HG03520 (cell line): Measurements from ENCODE around the gene SHKBP1.
"Not testable (repeated sequence)": the region's sequence is repeated elsewhere in the genome, so short reads cannot be mapped to it uniquely, and the experiment has no call there.

ENCODE experiments used
- ATAC-seq: cut with Tn5 transposase; IDR thresholded peaks from one replicate; pipeline ENCODE4 v1.9.1; 2021; ENCODE audit warnings: mild to moderate bottlenecking, moderate library complexity; ENCODE audit not compliant: unreplicated experiment

The SHKBP1 gene

DNA sequence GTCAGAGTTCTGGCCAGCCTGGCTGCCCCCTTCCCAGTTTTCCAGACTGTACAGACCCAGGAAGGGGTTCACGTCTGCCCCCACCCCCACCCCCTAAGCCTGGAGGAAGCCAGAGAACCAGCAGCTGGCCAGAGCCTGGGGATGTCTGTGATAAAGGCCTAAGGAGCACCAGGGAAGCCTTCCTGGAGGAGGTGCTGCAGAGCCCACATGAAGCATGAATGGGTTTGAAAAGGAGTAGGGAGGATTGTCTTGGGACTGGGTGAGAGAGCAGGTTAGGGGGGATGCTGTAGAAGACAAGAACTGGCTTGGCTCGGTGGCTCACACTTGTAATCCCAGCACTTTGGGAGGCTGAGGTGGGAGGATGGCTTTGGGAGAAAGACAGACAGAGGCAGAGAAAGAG lies 5.8 kb downstream of the SHKBP1 start:
- ATAC-seq: no peak

DNA sequence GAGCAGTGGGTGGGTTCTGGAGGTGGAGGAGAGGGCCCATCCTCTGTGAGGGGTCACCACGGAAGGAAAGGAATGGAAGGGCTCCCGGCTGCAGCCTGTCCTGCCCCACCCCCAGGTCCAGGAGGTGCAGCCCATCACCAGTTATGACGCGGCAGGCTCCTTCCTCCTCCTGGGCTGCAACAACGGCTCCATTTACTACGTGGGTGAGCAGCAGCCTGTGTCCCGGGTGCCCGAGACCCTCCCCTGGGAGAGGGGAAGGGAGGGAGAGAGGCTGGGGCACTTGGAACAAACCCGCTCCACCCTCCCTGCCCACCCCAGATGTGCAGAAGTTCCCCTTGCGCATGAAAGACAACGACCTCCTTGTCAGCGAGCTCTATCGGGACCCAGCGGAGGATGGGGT lies 6.6 kb downstream of the SHKBP1 start:
- no peak for ATAC-seq

DNA sequence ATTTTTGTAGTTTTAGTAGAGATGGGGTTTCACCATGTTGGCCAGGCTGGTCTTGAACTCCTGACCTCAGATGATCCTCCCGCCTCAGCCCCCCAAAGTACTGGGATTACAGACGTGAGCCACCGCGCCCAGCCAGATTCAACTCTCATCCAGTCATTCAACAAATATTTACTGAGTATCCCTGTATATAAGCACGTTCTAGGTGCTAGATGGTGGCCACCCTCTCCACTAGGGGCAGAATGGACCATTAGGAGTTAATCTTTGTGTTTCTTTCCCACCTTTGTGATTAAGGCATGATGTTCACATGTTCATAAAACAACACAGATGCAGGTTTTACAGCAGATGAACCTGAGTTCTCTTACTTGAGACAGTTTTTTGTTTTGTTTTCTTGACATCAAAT lies 7.3 kb downstream of the SHKBP1 start:
- ATAC-seq: no peak

DNA sequence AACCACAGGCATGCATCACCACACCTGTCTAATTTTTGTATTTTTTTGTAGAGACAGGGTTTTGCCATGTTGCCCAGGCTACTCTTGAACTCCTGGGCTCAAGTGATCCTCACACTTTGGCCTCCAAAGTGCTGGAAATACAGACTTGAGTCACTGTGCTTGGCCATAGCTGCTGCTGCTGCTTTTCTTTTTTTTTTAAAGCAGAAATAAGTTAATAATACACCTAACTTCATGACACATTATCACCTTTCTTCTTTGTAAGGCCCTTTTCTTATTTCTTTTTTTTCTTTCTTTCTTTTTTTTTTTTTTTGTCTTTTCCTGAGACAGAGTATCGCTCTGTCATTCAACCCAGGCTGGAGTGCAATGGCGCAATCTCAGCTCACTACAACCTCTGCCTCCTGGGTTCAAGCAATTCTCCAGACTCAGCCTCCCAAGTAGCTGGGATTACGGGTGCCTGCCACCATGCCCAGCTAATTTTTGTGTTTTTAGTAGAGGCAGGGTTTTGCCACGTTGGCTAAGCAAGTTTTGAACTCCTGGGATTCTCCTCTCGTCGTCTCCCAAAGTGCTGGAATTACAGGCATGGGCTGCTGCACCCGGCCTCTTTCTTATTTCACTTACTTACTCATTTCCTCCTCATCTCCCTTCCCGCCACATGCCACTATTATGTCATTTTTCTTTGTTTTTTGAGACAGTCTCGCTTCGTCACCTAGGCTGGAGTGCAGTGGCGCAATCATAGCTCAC lies 8.7 kb downstream of the SHKBP1 start:
- no peak for ATAC-seq

DNA sequence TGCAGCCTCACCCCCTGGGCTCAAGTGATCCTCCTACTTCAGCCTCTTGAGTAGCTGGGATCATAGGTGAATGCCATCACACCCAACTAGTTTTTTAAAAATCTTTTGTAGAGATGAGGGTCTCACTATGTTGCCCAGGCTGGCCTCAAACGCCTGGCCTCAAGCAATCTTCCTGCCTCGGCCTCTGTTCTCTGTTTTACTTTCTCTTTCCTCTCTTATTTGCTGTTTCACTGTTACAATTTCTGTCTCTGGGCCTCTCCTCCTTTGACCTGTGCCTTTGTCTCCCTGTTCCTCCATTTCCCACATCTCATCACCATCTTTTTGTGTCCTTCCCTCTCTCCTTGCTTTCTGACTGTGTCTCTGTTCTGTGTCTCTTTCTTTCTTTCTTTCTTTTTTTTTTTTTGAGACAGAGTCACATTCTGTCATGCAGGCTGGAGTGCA lies 9.3 kb downstream of the SHKBP1 start:
- ATAC-seq: no peak

DNA sequence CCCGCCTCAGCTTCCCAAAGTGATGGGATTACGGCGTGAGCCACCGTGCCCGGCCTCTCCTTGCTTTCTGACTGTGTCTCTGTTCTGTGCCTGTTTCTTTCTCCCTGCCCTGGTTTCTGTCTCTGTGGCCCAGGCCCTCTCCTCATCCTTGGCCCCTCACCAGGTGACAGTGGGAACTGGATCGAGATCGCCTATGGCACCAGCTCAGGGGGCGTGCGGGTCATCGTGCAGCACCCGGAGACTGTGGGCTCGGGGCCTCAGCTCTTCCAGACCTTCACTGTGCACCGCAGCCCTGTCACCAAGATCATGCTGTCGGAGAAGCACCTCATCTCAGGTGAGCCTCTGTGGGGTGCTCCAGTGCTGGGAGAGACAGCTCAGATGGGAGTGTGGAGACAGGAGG lies 9.9 kb downstream of the SHKBP1 start:
- ATAC-seq: no peak

DNA sequence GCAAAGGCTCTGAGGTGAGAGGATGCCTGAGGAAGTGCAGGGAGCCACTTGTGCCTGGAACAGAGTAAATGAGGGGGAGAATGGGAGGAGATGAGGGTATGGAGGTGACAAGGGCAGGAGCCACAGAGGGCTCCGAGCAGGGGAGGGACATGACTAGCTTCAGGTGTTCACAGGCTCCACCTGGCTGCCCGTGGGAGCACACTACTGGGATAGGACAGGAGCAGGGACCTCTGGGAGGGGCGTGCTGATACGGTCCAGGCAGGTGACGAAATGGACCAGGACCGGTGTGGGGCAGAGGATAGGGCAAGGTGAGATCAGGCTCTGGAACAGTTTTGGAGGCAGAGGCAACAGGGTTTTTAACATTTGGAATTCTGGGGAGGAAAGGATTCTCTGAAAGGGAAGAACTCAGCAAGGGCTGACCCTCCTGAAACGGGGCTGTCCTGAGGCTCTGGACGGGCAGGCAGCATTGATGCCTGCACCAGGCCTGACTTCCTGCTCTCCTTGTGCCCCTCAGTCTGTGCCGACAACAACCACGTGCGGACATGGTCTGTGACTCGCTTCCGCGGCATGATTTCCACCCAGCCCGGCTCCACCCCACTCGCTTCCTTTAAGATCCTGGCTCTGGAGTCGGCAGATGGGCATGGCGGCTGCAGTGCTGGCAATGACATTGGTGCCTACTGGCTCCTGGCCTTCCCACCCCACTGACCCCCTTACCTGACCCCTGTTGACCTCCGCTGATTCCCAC lies 11.6 kb downstream of the SHKBP1 start:
- ATAC-seq: no peak

DNA sequence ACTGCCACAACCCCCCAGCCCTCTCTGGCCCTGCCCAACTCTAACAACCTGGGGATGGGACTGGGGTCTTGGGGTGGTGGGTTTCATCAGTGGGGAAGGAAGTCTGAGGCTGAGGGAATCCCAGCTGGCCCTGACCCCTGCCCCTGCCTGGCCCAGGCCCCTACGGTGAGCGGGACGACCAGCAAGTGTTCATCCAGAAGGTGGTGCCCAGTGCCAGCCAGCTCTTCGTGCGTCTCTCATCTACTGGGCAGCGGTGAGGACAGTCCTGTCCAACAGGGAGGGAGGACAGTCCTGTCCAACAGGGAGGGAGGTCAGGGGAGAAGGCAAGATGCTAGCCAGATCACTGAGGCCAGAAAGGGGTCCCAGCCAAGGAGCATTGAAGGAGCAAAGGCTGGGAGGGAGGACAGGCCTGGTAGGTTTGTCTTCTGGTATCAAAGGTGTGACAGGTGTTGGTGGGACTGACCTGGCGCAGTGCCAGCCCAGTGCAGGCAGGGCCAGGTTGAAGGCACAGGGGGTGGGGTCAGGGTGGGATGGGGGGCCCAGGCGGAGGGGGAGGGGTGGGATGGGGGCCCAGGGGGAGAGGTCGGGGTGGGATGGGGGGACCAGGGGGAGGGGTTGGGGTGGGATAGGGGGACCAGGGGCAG lies 12.4 kb downstream of the SHKBP1 start:
- no peak for ATAC-seq

DNA sequence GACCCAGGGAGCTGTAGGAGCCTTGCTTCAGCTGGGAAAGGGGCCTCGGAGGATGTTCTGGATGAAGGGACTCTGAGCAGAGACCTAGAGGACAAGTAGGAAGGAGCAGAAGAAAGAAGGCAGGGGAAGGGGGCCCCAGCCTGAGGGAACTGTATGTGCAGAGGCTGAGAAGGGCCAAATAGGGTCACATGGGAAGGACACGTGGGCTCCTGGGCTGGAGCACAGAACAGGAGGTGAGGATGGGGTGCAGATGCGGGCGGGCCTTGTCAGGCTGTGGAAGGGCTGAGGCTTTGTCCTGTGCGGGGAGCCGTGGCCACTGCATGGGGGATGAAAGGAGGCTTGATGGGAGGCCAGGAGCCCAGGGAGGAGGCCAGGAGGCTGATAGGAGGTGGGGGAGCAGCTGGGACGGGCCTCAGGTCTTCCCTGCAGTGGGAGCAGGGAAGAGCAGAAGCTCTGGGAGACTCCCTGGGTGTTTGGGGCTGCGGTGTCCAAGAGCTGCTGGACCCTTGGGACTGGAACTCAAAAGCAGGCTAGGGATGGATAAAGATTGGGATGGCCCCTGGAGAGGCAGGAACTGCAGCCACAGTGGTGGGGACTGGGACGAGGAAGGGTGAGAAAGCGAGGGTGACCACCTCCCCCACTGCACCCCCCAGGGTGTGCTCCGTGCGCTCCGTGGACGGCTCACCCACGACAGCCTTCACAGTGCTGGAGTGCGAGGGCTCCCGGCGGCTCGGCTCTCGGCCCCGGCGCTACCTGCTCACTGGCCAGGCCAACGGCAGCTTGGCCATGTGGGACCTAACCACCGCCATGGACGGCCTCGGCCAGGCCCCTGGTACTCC lies 13.1 kb downstream of the SHKBP1 start:
- no peak for ATAC-seq

DNA sequence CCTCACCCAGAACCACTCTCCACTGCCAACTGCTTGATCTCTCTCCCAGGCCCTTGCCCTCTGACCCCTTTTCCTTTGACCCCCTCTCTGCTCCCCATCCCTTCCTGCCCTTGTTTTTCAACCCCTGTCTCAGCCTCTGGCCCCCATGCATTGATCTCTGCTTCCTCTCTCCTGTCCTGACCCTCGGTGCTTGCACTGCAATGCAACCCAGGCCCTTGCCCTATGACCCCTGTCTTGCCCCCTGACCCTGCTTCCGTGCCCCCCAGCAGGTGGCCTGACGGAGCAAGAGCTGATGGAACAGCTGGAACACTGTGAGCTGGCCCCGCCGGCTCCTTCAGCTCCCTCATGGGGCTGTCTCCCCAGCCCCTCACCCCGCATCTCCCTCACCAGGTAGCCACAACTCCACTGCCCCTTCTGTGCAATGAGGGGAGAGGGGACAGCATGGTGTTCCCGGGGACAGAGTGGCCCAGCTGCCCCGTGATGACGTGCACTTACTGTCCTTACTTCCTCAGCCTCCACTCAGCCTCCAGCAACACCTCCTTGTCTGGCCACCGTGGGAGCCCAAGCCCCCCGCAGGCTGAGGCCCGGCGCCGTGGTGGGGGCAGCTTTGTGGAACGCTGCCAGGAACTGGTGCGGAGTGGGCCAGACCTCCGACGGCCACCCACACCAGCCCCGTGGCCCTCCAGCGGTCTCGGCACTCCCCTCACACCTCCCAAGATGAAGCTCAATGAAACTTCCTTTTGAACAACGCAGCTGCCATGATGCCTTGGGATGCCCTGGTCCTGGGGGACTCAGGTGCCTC lies 14.0 kb downstream of the SHKBP1 start:
- ATAC-seq: no peak

DNA sequence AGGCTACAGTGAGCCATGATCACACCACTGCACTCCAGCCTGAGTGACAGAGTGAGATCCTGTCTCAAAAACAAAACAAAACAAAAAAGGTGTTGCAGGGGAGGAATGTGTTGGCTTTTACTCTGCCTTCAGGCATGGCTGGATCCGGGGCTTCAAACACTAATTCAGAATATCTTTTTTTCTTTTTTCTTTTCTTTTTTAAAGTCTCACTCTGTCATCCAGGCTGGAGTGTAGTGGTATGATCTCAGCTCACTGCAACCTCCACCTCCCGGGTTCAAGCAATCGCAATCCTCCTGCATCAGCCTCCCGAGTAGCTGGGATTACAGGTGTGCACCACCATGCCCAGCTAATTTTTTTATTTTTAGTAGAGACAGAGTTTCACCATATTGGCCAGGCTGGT lies 15.1 kb downstream of the SHKBP1 start:
- not testable (repeated sequence) for ATAC-seq

DNA sequence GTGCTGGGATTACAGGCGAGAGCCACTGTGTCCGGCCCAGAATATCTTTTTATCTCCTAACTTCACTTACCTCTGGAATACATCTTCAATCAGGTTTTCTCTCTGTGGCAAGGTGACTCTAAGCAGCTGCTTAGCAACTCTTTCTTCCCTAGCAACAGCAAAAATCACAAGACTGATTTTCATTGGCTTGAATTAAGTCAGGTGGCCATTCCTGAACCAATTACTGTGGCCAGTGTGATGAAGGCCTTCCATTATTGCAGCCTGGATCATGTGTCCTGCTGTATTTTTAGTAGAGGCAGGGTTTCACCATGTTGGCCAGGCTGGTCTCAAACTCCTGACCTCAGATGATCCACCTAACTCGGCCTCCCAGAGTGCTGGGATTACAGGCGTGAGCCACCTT lies 15.5 kb downstream of the SHKBP1 start:
- no peak for ATAC-seq

DNA sequence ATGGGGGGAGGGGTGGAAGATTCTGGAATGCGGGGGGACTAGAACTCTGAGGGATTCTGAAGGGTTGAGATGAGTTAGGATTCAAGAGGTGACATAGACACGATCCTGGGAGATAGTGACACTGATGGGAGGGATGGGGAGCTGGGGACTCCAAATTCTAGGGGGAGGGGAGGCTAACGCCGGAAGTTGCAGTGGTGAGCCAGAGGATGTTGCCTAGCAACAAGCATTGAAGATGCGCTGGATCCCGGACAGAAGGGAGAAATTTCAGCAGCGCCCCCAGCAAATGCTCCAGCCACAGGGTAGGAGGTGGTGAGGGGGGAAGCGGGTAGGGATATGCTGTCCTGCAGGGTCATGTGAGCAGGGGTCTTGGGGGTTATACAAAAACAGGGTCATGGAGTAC lies 17.6 kb downstream of the SHKBP1 start:
- no peak for ATAC-seq

DNA sequence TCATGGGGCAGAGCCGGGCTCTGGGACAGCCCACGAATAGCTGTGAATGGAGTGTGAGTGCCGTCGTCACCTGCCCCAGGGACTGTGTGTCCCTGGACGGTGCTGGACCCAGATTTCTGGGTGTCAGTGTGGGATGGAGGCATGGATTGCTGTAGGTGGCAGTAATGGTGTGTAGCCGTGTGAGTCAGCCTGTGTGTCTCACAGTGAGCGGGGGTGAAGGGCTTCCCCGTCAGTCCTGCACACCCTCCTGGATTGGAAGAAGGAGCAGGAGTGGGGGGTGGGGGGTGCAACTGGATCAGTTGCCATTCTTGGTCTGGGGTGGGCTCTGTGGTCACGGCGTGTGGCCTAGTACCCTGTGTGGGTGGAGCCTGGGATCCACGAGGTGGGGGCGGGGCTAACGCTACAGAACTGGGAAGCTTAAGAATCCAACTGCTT lies 18.0 kb downstream of the SHKBP1 start:
- no peak for ATAC-seq

DNA sequence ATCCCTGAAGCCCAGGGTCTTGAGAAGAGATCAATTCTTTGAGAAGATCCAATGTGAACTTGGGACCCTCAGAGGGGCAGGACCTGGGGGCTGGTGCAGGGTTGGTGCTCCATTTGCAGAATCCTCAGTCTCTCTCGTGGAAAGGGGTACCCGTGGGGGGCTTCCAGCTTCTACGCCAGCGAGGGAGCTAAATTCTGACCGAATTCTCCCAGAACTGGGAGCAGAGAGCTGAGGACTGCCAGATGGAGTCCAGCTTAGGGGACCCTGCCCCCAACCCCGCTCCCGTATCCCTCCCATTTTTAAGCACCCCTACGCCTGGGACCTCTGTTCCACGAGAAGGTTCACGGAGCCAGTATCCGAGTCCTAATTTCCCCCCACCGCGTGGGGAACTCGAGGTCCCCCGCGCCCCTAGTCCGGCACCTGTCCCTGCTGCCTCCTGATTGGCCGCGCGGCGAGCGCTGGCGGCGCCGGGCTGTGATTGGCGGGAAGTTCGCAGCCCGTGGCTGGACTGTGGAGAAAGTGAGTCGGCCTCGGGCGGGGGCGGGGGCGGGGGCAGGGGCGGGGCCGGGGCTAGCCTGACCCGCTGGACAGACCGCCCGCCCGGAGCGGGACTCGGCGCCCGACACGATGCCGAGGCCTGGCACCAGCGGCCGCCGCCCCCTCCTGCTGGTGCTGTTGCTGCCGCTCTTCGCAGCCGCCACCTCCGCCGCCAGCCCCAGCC lies 20.1 kb downstream of the SHKBP1 start:
- ATAC-seq: no peak

DNA sequence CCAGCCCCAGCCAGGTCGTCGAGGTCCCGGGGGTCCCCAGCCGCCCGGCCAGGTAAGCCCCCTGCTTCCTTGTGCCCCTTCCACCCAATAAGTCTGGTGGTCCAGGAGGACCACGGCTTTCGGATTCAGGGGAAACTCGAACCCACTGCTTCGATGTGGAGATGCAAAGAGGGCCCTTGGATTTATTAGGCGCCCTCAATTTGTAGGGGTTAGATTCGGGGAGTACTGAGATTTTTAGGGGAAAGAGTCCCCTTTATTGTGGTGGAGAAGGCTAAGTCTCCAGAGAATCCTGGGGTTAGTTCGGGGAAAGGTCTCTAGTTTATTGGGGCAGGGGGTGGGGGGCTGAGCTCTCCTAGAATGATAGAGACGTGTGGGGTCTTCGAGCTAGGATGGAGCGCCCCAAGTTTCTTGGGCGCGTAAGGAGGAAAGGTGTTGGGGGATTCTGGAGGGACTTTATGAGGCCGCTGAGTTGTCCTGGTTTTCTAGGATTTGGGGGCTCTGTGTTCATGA lies 20.7 kb downstream of the SHKBP1 start:
- no peak for ATAC-seq

DNA sequence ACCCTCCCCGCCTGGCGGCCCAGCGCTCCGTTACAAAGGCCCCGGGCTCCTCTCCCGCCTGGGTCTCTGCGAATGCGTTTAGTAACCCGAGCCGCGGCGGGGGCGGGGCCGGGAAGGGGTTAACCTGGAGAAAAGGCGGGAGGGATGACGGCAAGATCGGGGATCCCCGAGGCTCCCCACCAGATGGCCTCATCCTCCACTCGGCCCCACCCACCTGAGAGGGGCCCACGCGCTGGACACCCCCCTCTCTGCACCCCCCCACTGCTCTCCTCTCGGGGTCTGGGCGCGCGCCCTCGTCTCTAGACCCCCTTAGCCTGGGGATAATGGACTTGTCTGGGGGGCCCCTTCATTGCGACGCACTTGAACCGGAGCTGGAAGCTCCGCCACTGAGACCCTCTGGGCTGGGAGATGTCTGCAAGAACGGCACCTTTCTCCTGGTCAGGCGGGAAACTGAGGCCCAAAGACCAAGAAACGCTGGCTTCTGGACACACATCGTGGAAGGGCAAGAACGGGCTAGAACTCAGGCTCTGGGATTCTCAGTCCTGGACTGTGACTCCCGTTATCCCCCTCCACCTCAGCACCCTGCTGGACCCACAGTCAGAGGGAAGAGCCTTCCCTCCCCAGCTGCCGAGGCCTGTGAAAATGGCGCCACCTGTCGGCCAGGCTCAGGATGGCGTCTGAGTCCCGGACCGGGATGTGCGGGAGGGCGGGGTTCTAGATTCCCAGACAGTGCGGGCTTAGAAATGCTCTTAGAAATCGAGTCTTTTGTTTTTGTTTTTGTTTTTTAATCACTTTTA lies 21.6 kb downstream of the SHKBP1 start:
- ATAC-seq: no peak

DNA sequence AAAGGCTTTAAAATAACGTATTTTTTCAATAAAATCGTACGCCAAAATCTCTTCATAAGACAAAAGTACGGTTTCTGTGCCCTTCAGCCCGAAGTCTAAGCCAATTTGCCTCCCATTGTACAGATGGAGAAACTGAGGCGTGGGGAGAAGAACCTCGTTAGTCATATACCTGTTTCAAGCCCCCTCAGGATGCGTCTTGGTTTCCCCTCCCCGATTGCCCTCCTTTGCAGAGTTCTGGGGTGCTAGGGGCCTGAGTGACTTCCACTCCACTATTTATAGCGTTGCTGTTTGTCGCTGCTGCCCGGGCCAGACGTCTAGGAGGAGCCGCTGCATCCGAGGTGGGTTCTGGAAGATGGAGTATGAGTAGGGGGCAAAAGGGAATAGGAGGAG lies 22.2 kb downstream of the SHKBP1 start:
- no peak for ATAC-seq
